OCI-LY7 (cell line): ENCODE results near the gene FBN3. TPM values are rescaled to one million over a fixed set of nuclear protein-coding genes. Genes with fewer than 3 reads are reported as not detected.

Experiments used
- BruUV-seq: library from RNA; stranded (reverse); fragments of 400-500 nt; replicated peaks from 2 replicates; lab custom pipeline; 2021; lab: Mats Ljungman, UMichigan
- CTCF ChIA-PET: fragments of 300-600 bp; sonication (Branson Sonifier 250); formaldehyde crosslinking; loops from one replicate; lab custom pipeline; 2022; ENCODE audit warnings: antibody characterized with exemption; ENCODE audit not compliant: unreplicated experiment; lab: Charles Lee
- POLR2A ChIA-PET: fragments of 300-600 bp; sonication (Branson Sonifier 250); formaldehyde crosslinking; loops from one replicate; lab custom pipeline; 2022; ENCODE audit warnings: antibody characterized with exemption; lab: Charles Lee
- DNase-seq: peaks from one replicate; pipeline ENCODE4 v3.0.0-alpha.2; 2015; ENCODE audit warnings: low spot score
- H2AFZ ChIP-seq: fragments of 200-600 bp; sonication (generic), shearing (Covaris generic); 2 replicates; pipeline ENCODE4 v1.6.1; 2014; ENCODE audit warnings: mild to moderate bottlenecking, antibody characterized with exemption, low read length, moderate library complexity
- H3K27ac ChIP-seq: fragments of 200-600 bp; sonication (generic); 2 replicates; pipeline ENCODE4 v1.5.1; 2014; ENCODE audit warnings: mixed run types, low read depth, mild to moderate bottlenecking, moderate library complexity, low read length, inconsistent platforms; ENCODE audit not compliant: poor library complexity, severe bottlenecking
- H3K36me3 ChIP-seq: fragments of 200-600 bp; sonication (generic); 2 replicates; pipeline ENCODE4 v1.6.1; 2014; ENCODE audit warnings: mild to moderate bottlenecking, antibody characterized with exemption, low read length, moderate library complexity, mixed read lengths; ENCODE audit not compliant: insufficient read depth
- H3K4me1 ChIP-seq: fragments of 200-600 bp; sonication (generic); 2 replicates; pipeline ENCODE4 v1.5.1; 2014; ENCODE audit warnings: mild to moderate bottlenecking, low read length; ENCODE audit not compliant: insufficient read depth, poor library complexity, severe bottlenecking
- H3K4me2 ChIP-seq: fragments of 200-600 bp; sonication (generic); 2 replicates; pipeline ENCODE4 v1.6.1; 2014; ENCODE audit warnings: mild to moderate bottlenecking, low read length
- H3K4me3 ChIP-seq: fragments of 200-600 bp; sonication (generic); 2 replicates; pipeline ENCODE4 v1.5.1; 2014; ENCODE audit warnings: mild to moderate bottlenecking, low read depth, low read length; ENCODE audit not compliant: poor library complexity, severe bottlenecking
- H3K79me2 ChIP-seq: fragments of 200-600 bp; sonication (generic); 2 replicates; pipeline ENCODE4 v1.6.1; 2016; ENCODE audit warnings: low read depth, mild to moderate bottlenecking, low read length, moderate library complexity, mixed read lengths; ENCODE audit not compliant: insufficient read depth
- H3K9me2 ChIP-seq: fragments of 200-600 bp; sonication (generic); 2 replicates; pipeline ENCODE4 v1.6.1; 2016; ENCODE audit warnings: mild to moderate bottlenecking, low read length, mixed read lengths; ENCODE audit not compliant: insufficient read depth
- H3K9me3 ChIP-seq: fragments of 200-600 bp; sonication (generic); 2 replicates; pipeline ENCODE4 v1.6.1; 2014; ENCODE audit warnings: mild to moderate bottlenecking, mixed run types, low read length, mixed read lengths
- H4K20me1 ChIP-seq: fragments of 200-600 bp; sonication (generic); 2 replicates; pipeline ENCODE4 v1.6.1; 2014; ENCODE audit warnings: mild to moderate bottlenecking, antibody characterized with exemption, low read length, moderate library complexity, mixed read lengths; ENCODE audit not compliant: insufficient read depth
- EZH2phosphoT487 ChIP-seq: fragments of 200-600 bp; sonication (generic); IDR thresholded peaks from 2 replicates; pipeline ENCODE4 v1.6.1; 2018; ENCODE audit warnings: low read depth, borderline replicate concordance, mild to moderate bottlenecking, mixed run types, antibody characterized with exemption, low read length, moderate library complexity, mixed read lengths
- intact Hi-C: fragments of 100-400 bp; cut with micrococcal nuclease; formaldehyde crosslinking; loops from one replicate; pipeline ENCODE4 v1.10.0; 2022; ENCODE audit not compliant: unreplicated experiment
- total RNA-seq, 2 experiments: library from RNA; depleted of rRNA in 1 of 2; stranded (reverse); fragments of >200 nt in 1 of 2; shearing (Covaris generic) in 1 of 2; gene quantifications; 2 replicates each; pipeline ENCODE4 v1.2.3, GENCODE V29; 2014 to 2022
- TF ChIP-seq, protein P1 (sequence below): fragments of 200-600 bp; sonication (generic); conservative IDR thresholded peaks from 2 replicates; pipeline ENCODE4 v1.5.1; 2014; ENCODE audit warnings: mild to moderate bottlenecking, antibody characterized with exemption, low read length, moderate library complexity, mixed read lengths

The FBN3 gene
- total RNA-seq, 2 experiments from 2014 or later, result not detected

DNA sequence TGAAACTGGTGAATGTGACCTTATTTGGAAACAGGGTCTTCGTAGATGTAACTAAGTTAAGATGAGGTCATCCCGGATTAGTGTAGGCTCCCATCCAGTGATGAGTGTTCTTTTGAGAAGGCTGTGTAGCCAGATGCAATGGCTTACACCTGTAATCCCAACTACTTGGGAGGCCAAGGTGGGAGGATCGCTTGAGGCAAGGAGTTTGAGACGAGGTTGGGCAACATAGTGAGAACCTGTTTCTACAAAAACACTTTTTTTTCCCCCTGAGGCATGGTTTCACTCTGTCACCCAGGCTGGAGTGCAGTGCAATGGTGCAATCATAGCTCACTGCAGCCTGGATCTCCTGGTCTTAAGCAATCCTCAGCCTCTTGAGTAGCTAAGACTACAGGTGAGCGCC, 36.4 kb downstream of the FBN3 start:
- no peak for DNase-seq
- BruUV-seq, result no TSS peak
- Histone ChIP-seq H3K4me3 (no peak overlapping the region), H3K27ac (no peak overlapping the region), H3K79me2 (no peaks in the 10 kb centered on the region), H3K36me3 (no peaks in the 10 kb centered on the region), H3K4me2 (no peak overlapping the region), H4K20me1 (no peaks in the 10 kb centered on the region), H3K9me3 (no peaks in the 10 kb centered on the region), H2AFZ (no peak overlapping the region), H3K9me2 (no peaks in the 10 kb centered on the region), H3K4me1 (no peaks in the 10 kb centered on the region)
- ChIA-PET CTCF (no interaction called here), POLR2A (interaction anchor here (0.6 kb wide), 1 partner anchor 80 kb away, joined by 3 read pairs; no protein-coding TSS in a partner anchor)
- intact Hi-C loops, result no loop called here
- no peak for TF ChIP-seq EZH2phosphoT487
- TF ChIP-seq, protein P1, sequence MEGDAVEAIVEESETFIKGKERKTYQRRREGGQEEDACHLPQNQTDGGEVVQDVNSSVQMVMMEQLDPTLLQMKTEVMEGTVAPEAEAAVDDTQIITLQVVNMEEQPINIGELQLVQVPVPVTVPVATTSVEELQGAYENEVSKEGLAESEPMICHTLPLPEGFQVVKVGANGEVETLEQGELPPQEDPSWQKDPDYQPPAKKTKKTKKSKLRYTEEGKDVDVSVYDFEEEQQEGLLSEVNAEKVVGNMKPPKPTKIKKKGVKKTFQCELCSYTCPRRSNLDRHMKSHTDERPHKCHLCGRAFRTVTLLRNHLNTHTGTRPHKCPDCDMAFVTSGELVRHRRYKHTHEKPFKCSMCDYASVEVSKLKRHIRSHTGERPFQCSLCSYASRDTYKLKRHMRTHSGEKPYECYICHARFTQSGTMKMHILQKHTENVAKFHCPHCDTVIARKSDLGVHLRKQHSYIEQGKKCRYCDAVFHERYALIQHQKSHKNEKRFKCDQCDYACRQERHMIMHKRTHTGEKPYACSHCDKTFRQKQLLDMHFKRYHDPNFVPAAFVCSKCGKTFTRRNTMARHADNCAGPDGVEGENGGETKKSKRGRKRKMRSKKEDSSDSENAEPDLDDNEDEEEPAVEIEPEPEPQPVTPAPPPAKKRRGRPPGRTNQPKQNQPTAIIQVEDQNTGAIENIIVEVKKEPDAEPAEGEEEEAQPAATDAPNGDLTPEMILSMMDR, result no peak

DNA sequence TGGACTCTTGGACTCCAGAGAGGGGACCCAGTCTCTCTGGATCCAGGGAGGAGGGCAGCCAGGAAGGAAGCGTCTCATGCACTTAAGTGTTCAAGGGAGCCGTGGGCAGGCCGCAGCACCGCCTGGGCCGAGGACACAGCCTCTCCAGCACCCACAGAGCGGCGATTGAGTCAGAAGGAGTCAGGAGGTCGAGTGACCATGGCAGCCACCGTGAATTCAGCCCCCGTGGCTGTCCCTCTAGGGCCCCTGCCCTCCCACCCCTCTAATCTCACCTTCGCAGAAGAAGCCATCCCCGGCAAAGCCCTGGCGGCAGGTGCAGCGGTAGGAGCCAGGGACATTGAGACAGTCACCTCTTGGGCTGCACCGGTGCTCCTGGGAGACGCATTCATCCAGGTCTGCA, 38.0 kb downstream of the FBN3 start:
- Histone ChIP-seq H3K4me1 (no peaks in the 10 kb centered on the region), H3K79me2 (no peaks in the 10 kb centered on the region), H4K20me1 (no peaks in the 10 kb centered on the region), H3K27ac (no peak overlapping the region), H2AFZ (no peak overlapping the region), H3K9me2 (no peaks in the 10 kb centered on the region), H3K36me3 (no peaks in the 10 kb centered on the region), H3K9me3 (no peaks in the 10 kb centered on the region), H3K4me2 (no peak overlapping the region), H3K4me3 (no peak overlapping the region)
- intact Hi-C loops, result no loop called here
- BruUV-seq, result no TSS peak
- ChIA-PET POLR2A (no interaction called here), CTCF (no interaction called here)
- TF ChIP-seq, protein P1, result no peak
- no peak for TF ChIP-seq EZH2phosphoT487
- DNase-seq, result no peak

DNA sequence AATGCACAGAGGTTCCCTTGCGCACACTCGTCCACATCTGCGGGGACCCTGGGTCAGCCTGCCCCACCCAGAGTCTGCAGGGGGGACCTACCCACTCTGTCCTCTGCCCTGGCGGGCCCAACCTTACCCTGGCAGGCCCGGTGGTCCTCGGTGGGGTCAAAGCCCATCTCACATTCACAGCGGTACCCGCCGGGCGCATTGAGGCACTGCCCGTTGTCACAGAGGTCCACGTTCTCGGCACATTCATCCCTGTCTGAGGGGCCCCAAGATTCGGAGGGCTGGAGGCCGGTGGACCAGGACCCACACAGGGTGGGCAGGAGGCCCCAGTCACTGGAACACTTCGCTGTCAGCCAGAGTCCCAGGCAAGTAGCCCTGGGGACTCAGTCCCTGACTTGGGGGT, 38.5 kb downstream of the FBN3 start:
- ChIA-PET CTCF (no interaction called here), POLR2A (interaction anchor here (0.5 kb wide), 1 partner anchor 10 kb away, joined by 4 read pairs; no protein-coding TSS in a partner anchor)
- H3K9me3 ChIP-seq, result no peaks in the 10 kb centered on the region
- no peak for DNase-seq
- H3K27ac ChIP-seq, result no peak overlapping the region
- H3K9me2 ChIP-seq, result no peaks in the 10 kb centered on the region
- BruUV-seq, result no TSS peak
- no peaks in the 10 kb centered on the region for H3K36me3 ChIP-seq
- H2AFZ ChIP-seq, result no peak overlapping the region
- intact Hi-C loops, result no loop called here
- no peaks in the 10 kb centered on the region for H3K79me2 ChIP-seq
- H4K20me1 ChIP-seq, result no peaks in the 10 kb centered on the region
- no peak overlapping the region for H3K4me3 ChIP-seq
- no peak overlapping the region for H3K4me2 ChIP-seq
- no peak for TF ChIP-seq EZH2phosphoT487
- TF ChIP-seq, protein P1, result no peak
- no peaks in the 10 kb centered on the region for H3K4me1 ChIP-seq
